ENCODE results near the gene CD48.

- TF ChIP-seq CTCF (IDR thresholded peaks at IDR 0.05), result no peak
- TF ChIP-seq POLR2AphosphoS5 (IDR thresholded peaks at IDR 0.05), result no peak
Measured at GRCh38 chr1:160748878-160749269, 37.3 kb upstream of the CD48 start.
